ENCODE results near the gene ADRA2A.

Gene ADRA2A

DNA sequence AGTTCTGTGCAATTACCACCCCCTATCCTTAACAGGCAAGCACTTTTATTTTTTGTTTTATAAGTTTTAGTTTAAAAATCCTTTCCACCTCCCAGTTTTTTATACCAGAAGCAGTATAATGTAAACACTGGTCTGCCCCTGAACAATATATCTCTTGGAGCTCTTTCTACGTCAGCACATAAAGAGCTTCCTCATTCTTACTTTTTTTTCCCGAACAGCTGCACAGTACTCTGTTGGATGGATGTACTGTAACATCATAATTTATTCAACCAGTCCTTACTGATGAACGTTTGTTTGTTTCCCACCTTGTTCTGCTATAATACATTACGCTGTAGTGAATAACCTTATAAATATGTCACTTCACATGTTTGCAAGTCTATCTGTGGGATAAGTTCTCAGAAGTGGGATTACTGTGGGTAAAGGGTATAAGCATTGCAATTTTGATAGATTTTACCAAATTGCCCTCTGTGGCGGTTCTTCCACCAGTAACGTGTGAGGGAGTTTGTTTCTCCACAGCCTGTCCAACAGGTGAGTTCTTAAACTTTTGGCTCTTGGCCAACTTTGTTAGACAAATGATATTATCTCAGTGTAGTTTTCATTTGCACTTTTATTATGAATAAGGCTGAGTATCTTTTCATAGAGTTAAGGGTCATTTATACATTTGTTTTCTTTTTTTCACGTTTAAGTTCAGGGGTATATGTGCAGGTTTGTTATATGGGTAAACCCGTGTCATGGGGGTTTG lies 32.8 kb downstream of the ADRA2A start:
- DNase-seq, result no peak

DNA sequence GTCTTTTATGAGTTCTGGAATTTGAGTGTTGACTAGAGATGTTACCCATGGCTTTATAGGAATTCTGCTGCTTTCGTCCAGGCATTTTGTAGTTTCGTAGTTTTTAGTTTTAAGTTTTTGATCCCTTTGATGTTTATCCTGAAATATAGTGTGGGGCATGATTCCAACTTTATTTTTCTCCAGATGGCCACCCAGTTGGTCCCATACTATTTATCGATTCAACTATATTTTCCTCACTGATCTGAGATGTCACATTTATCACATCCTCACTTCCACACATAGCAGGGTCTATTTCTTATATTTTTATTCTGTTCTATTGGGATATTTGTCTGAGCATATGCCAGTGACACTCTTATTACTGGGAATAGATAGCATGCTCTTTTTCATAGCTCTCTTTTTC lies 33.9 kb downstream of the ADRA2A start:
- DNase-seq, result no peak

DNA sequence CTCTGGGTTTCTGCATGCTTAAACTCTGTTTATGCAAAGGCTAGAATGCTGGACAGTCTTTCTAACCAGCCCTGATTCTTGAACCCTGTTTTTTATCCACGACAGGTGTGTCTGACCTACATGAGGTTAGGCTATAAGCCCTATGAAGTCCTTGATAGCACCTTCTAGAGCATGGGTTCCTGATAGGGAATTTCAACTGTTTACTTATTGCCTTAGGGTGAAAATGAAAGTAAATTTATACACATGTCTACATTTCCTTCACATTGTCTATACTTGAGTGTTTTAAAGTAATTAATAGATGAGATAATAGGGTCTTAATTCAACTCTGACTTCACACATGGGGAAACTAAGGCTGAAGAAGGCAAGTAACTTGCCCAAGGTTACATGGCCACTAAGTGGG lies 35.5 kb downstream of the ADRA2A start:
- DNase-seq, result no peak

DNA sequence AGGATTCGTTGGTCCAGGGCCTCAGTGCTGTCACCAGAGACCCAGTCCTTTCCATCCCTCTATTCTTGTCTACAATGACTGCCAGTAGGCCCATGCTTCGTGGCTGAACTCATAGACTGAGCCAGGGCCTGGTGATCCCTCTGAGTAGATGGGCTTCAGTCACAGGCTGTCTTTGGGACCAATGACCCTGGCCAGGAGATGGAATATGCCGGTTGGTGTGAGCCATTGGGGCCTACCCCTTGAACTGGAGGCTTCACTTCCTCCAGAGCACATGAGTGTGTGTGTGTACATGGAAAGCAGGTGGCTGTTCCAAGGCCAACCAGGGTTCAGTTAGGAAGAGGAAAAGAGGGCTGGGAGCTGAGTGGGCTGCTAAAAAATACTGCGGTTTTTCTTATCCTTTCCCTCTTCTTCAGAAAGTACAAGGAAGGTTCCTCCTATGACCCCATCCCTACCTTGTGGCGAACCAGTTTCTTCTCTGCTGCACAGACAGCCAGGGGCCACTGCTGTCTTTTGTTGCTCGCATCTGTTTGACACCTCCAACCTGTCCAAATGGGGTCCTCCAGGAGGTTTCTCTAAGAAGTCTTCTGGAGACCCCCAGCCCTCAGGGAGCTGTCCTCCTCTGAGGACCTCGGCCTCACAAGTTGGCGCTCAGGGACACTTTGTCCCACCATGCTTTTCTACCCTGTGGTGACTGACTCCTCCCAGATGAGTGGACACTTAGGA lies 36.6 kb downstream of the ADRA2A start:
- no peak for DNase-seq

DNA sequence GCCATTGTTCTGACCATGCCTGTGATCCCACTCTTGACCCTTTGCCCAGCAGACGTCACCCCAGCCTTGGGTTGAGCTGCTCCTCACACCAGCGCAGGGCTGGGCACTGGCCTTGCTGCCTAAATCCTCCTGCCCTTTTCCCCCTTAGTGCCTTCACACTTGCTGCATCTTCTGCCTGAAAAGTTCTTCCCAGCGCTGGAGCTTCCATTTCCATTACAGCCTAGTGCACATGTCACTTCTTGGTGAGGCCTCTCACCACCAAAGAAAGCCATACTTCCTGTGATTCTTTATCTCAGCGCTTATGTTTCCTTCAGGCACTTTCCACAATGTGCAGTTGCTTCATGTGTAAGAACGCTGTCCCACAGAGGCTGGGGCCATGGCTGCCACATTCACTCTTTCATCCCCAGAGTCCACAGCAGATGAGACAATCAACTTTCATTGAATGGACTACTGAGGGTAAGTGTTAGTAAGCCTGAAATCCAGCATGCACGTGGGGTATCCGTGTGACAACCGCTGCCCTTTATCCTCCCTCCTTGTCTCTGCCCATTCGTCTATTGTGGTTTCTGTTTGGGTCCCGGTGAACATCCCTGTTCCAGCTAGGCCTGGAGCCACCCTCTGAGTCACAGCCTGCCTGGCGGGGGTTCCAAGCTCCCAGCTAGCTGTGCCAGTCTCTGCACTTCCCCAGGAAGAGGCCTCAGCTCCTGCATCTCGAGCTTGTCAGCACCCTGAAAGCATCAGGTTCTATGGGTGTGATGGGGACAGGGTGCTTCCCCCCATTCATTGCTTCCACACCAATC lies 37.3 kb downstream of the ADRA2A start:
- DNase-seq, result peak in 4 of 56 donors; percentile 1 to 37 (median 6)

DNA sequence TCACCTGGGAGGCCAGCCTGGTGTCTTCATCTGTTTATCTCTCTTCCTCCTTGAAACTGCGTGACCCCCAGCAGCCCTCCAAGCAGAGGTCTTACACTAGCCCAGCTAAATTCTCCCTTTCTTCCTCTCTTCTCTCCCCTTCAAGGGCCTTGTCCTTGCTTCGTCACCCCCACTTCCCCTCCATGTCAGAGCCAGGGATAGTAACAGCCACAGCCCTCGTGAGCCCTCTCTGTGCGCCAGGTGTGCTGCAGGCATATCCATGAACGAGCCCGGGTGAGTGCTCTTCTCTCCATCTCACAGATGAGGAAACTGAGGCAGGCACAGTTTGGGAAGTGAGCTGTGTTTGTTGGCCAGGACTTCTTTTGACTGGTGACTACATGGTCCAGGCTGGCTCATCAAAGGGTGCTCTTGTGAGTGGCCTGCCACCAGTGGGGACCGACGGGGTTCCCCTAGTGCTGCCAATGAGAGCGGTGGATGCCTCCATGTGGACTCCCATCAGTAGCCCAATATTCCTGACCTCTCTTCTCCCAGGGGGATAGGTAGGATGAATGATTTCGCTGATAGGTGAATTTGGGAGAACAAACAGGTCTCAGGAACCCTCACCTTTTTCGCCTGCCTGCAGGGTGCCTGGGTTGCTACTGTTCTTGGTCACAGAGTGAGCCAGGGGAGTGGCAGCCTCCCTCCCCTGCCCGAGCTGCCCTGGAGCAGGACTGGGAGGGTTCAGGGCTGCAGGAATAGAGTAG lies 38.1 kb downstream of the ADRA2A start:
- no peak for DNase-seq

DNA sequence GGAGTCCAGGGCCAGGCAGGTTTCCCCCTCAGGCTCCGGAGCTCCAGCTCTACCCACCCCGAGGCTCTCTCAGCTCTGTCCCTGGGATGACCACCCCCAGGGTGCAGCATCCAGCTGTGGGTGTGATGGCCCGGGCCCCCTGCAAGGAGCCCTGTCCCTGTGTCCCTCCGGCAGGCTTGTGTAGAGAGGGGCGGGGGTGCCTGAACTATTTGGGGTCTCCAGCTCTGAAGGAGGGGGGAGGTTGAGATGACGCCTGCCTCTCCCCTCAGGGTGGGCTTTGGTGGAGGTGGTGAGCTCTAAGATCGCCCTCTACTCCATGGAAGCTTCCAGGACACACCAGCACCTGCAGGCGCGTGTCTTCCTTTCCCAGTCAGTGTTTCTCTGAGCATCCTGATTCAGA lies 39.4 kb downstream of the ADRA2A start:
- no peak for DNase-seq

DNA sequence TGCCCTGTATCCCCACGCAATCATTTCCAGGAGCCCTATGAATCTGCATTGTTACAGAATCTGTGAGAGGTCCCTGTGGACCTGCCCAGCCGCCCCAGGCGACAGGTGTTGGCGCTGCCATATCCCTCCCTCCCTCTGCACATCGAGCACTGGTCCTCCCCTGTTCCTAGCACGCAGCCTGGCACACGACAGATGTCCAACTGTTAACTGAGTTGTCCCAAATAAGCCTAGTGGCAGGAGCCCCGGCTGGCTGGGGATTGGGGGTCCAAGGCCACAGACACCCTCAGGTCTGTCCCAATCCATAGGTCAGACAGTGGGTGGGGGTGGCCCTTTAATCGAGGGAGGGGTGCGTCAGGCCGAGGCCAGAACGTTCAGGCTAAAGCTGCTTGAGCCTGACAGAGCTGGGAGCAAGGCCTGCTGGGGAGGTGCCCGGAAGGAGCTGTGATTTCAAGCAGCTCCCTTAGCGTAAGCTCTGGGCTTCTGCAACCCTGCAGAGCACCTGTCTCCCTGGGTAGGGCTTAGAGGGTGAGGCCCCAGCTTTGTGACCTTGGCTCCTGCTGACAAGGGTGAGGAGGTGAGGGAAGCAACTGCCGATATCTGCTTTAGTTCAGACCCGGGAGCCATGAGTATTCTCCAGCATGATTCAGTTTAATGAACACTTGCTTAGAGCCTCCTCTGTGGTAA lies 40.1 kb downstream of the ADRA2A start:
- DNase-seq, result no peak

DNA sequence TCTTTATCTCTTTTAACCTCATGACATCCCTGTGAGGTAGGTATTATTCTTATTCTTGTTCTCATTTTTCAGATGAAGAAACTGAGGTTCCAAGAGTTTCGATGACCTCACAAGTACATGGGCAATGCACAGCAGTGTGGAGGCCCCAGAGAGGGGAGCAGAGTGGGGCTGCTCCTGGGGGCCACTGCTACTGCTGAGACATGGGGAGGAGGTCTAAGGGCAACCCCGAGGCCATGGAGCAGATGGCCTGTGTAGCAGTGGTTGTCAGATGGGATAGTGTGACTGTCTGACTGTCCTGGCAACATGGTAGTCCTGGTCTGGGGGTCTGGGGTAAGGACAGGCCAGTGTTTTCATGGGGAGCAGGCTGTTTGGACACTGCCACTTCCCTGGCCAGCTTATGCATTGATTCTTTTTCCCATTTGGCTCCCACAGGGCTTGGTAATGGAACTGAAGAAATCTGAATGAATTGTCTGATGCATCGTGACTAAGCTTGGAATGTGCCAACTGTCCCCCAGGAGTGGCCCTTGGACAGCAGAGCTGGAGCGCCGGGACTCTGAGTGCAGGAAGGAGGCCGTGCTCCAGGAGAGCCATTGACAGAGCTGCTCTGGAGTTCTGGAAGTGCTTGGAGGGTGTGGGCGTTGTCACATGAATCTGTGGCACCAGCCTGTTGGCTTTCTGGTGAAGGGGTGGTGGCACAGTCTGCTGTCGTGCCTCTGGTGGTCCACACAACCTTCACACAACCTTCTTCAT lies 40.9 kb downstream of the ADRA2A start:
- no peak for DNase-seq

DNA sequence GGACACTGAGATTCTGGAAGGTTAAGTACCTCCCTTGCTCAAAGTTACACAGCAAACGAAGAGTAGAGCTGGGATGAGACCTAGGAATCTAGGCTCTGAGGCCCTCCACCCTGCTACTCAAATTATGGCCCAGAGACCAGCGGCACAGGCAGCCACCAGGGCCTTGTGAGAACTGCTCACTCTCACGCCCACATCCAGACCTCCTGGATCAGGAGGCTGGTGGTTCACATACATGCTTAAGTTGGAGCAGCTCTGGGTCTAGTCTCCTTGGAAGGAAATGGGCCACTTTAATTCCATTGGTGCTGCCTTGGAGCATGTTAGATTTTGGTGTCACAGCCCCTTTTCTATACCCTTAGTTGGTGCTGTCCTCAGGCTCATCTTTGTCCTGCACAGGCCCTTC lies 41.9 kb downstream of the ADRA2A start:
- DNase-seq, result no peak

DNA sequence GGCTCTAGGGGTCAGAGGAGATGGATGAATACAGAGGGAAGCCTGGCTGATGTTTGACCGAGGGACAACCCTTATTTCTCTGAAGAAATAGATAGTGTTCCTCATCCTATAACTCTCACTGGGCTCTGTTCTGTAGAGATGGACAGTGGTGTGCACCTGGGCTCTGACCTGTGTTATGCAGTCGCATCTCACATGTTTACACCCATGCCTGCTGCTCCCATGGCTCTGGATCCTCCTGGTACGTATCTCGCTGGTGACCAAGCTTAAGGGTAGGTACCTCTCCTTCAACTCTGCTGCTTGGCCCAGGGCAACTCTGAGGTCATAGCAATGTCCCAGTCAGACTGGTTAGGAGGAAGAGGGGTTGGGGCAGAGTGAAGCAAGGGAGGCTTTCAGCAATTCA lies 42.8 kb downstream of the ADRA2A start:
- no peak for DNase-seq

DNA sequence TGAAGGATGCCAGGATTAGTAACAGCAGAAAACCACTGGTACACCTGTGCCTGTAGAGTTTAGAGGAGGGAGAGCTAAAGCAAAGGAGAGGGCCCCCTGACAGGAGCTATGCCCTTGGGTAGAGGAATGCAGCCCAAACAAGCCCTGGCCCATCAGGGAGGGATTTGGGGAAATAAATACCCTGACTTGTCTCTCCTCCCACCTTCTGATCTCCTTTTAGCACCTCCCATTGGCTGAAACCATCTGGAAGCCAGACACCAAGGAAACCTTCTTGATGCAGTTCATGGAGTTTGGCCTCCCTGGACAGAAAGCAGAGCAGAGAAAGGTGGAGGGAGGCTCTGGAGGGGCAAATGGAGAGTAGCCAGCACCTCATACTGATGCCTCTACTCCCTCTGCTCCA lies 45.3 kb downstream of the ADRA2A start:
- no peak for DNase-seq

DNA sequence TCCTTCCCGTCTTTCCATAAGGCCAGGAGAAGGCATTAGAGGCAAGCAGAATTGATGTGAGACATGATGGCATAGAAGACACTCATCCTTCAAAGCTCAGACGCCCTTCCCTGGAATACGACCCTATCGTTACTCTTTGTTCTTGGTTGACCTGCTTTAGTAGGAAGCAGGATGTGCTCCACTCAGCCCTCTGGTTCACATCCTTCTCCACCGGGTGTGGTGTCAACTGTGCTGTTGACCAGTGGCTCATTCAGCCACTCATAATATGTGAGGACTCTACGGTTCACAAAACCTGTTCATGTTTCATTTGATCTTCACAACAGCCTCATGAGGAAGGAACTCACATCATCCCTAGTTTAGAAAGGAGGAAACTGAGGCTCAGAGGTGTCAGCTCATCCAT lies 47.1 kb downstream of the ADRA2A start:
- no peak for DNase-seq

DNA sequence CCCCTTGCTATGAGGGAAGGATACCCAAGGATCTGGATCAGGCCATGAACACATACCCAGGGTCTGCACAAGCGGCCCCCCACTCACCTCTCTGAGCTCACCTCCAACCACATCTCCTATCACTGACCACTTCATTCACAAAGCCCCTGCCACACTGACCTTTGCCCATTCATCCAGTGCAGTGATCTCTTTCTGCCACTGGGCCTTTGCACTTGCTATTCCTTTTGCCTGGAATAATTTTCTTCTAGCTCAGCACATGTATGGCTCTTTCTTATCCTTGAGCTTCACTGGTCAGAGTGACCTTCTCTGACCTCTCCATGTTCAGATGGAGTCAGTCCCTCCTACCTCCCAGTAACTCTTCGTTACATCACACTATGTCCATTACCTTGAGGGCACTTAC lies 48.3 kb downstream of the ADRA2A start:
- DNase-seq, result no peak

DNA sequence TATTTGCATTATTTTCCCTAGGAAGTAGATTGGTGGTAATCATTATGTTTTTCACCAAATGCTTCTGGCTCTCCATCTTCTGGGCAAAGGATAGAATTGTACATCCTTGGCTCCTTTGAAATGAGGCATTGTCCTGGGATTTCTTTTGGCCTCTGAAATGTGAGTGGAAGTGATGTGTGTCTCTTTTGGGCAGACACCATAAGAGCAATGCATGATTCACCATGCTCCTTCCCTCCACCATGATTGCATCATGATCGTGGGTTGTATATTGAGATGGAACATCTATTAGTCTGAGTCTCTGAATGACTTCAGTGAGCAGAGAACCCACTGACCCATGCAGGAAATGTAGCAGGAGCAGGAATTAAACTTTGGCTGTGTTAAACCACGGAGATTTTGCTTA lies 49.2 kb downstream of the ADRA2A start:
- no peak for DNase-seq

DNA sequence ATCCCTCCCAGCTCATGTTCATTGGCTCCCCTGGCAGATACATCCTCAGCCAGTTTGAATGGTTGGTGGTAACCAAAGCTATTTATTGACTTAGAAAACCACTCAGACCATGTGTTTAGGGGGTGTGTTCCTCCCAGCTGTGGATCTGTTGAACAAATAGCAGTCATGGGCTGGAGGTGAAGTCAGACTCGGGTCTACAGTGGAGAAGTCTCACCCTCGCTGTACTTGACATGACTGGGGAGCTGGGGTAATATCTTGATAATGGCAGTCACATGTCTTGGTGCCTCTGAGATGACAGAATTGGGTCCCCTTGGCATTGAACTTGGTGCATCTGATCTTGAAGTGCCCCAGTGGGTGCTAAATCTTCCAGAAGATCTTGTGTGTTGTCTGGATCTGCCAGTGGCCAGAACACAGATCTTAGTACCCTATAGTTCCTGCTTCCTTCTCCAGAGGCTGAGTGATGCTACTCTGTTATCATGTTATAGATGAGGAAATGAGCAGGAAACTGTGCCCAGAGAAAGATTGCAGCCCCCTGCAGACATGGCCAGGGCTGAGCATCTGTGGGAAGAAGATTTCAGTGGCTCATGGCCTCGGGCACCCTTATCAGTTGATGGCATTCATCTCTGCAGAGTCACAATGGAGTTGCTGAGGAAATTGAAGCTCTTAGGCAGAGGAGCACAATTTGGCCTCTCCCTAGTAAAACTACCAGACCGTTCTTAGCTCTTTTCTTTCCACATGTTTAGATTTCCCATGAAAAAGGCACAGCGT lies 50.4 kb downstream of the ADRA2A start:
- no peak for DNase-seq

DNA sequence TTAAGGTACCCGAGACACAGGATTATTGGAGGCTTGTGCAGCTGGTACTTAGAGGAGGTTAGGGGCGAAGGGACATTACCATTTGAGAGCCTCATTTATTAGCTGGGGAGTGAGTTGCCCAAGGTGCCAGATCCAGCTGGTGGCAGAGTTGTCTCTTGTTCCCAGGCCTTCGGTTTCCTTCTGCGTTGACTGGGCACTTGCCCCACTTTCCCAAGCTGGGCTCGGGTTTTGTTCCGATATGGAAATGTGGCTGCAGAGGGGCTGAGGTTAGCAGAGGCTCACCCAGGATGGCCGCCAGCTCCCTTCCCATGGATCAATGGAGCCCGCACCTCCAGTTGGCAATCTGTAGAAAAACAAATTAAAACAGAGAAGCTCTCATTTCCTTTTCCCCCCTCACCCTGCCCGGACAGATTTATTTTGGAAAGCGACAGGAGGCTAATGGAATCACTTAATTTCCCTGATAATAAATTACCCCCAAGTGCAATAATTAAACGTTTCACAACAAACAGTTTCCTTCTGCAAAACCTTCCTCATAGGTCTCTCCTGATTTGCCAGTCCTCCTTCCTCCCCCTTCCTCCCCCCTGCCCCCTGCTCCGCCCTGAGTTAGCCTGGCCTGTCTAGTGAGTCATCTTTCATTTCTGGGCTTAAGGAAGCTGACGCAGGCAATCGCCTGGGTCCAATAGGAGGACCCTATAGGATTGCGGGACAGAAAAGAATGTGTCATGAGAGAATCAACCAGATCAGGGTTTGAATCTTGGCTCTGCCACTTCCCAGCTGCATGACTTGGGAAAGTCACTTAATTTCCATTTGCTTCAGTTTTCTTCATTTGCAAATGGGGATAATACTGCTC lies 51.7 kb downstream of the ADRA2A start:
- peak in 24 of 56 donors; percentile 1 to 52 (median 17) for DNase-seq

DNA sequence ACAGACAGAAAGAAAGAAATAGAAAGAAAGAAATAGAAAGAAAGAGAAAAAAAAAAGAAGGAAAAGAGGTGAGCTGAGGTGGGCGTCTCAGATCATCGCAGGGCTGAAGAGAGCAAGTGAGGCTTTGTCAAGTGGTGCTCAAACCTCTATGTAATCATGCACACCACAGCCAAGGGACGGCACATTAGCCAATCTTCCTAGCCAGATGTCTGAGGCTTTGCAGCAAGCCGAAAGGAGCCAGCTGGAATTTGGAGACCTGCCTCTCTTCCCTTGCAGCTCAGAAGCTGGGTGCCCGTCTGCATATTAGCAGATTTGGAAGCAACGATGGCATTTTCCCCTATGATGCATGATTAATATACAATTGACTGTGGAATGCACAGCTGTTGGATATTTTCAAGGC lies 52.5 kb downstream of the ADRA2A start:
- DNase-seq, result peak in 2 of 56 donors; percentile 3 to 4

All from nucleus accumbens (tissue), 56 donors.